ENCODE data around the gene THOC6.

DNA sequence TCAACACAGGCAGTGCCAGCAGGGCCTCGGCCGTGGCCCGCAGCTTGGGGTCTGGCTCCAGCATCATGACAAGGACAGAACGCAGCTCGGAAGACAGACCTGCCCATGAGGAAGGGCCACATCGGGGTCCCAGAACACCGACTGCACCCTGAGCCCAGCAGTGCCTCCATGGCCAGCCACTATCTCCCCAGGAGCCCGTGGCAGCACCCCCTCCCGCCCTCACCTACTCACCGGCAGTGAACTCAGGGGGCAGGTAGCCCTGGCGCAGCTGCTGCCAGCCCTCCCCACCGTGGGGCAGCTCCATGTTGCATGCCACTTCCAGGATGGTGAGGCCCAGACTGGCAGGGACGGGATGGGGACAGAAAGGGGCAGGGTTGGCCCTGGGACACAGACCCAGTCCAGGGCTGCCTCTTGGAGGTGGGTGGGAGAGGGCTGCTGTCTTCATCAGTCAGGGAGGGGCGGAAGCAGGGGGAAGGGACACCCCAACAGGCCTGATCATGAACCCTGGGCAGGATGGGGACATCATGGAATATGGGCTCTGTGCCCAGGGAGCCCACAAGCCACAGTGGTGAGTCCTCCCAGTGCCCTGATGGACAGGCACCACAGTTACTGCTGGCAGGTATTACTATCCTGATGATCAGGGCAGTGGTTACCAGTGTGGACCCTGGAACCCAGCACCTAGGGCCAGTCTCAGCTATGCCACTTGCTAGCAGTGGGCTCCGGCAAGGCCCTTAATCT is 49.3 kb upstream of the THOC6 start:
- TF ChIP-seq CTCF (IDR thresholded peaks at IDR 0.05) (no peak), SMAD3 (CRISPR knock-in tag; IDR thresholded peaks at IDR 0.05; ENCODE audit: borderline replicate concordance) (no peak), ETV6 (CRISPR knock-in tag; IDR thresholded peaks at IDR 0.05) (no peak), CREB1 (CRISPR knock-in tag; IDR thresholded peaks at IDR 0.05) (no peak), TEAD4 (CRISPR knock-in tag; IDR thresholded peaks at IDR 0.05) (no peak), ATF2 (CRISPR knock-in tag; IDR thresholded peaks at IDR 0.05; ENCODE audit: borderline replicate concordance, low read depth) (no peak), ZNF416 (CRISPR knock-in tag; IDR thresholded peaks at IDR 0.05) (no peak), JUN (CRISPR knock-in tag; IDR thresholded peaks at IDR 0.05) (no peak)
- TF ChIP-seq, protein P1, sequence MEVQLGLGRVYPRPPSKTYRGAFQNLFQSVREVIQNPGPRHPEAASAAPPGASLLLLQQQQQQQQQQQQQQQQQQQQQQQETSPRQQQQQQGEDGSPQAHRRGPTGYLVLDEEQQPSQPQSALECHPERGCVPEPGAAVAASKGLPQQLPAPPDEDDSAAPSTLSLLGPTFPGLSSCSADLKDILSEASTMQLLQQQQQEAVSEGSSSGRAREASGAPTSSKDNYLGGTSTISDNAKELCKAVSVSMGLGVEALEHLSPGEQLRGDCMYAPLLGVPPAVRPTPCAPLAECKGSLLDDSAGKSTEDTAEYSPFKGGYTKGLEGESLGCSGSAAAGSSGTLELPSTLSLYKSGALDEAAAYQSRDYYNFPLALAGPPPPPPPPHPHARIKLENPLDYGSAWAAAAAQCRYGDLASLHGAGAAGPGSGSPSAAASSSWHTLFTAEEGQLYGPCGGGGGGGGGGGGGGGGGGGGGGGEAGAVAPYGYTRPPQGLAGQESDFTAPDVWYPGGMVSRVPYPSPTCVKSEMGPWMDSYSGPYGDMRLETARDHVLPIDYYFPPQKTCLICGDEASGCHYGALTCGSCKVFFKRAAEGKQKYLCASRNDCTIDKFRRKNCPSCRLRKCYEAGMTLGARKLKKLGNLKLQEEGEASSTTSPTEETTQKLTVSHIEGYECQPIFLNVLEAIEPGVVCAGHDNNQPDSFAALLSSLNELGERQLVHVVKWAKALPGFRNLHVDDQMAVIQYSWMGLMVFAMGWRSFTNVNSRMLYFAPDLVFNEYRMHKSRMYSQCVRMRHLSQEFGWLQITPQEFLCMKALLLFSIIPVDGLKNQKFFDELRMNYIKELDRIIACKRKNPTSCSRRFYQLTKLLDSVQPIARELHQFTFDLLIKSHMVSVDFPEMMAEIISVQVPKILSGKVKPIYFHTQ (CRISPR knock-in tag; IDR thresholded peaks at IDR 0.05) = no peak
- TF ChIP-seq, protein P2, sequence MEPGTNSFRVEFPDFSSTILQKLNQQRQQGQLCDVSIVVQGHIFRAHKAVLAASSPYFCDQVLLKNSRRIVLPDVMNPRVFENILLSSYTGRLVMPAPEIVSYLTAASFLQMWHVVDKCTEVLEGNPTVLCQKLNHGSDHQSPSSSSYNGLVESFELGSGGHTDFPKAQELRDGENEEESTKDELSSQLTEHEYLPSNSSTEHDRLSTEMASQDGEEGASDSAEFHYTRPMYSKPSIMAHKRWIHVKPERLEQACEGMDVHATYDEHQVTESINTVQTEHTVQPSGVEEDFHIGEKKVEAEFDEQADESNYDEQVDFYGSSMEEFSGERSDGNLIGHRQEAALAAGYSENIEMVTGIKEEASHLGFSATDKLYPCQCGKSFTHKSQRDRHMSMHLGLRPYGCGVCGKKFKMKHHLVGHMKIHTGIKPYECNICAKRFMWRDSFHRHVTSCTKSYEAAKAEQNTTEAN (CRISPR knock-in tag; IDR thresholded peaks at IDR 0.05) = no peak
- TF ChIP-seq, protein P3, sequence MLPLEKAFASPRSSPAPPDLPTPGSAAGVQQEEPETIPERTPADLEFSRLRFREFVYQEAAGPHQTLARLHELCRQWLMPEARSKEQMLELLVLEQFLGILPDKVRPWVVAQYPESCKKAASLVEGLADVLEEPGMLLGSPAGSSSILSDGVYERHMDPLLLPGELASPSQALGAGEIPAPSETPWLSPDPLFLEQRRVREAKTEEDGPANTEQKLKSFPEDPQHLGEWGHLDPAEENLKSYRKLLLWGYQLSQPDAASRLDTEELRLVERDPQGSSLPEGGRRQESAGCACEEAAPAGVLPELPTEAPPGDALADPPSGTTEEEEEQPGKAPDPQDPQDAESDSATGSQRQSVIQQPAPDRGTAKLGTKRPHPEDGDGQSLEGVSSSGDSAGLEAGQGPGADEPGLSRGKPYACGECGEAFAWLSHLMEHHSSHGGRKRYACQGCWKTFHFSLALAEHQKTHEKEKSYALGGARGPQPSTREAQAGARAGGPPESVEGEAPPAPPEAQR (CRISPR knock-in tag; IDR thresholded peaks at IDR 0.05) = no peak

Data from WTC11 (cell line).